Measurements from ENCODE around the gene KLHL24.
"Not testable (repeated sequence)": the region's sequence is repeated elsewhere in the genome, so short reads cannot be mapped to it uniquely, and the experiment has no call there.

- not testable (repeated sequence) for TF ChIP-seq CTCF, EZH2phosphoT487 (IDR thresholded peaks at IDR 0.05)
Measured at GRCh38 chr3:183637633-183638032, 2.2 kb downstream of the KLHL24 start.
